ENCODE results near the gene PTEN.

Gene PTEN

GRCh38 chr10:87920538-87920937 is 57.1 kb downstream of the PTEN start:
- DNase-seq (ENCODE audit: low read depth) = no peak

GRCh38 chr10:87921931-87922688 is 58.7 kb downstream of the PTEN start:
- no peak for DNase-seq (ENCODE audit: low read depth)

GRCh38 chr10:87923233-87923632 is 59.8 kb downstream of the PTEN start:
- no peak for DNase-seq (ENCODE audit: low read depth)

- DNase-seq (ENCODE audit: low read depth) = no peak
Measured at GRCh38 chr10:87925570-87925969, 62.1 kb downstream of the PTEN start.

- no peak for DNase-seq (ENCODE audit: low read depth)
Measured at GRCh38 chr10:87927091-87927490, 63.7 kb downstream of the PTEN start.

- DNase-seq (ENCODE audit: low read depth) = no peak
Measured at GRCh38 chr10:87928996-87929395, 65.6 kb downstream of the PTEN start.

- no peak for DNase-seq (ENCODE audit: low read depth)
Measured at GRCh38 chr10:87930141-87930540, 66.7 kb downstream of the PTEN start.

- DNase-seq (ENCODE audit: low read depth) = no peak
Measured at GRCh38 chr10:87930934-87931835, 67.8 kb downstream of the PTEN start.

GRCh38 chr10:87931836-87932230 is 68.4 kb downstream of the PTEN start:
- DNase-seq (ENCODE audit: low read depth) = no peak

GRCh38 chr10:87935290-87936141 is 72.1 kb downstream of the PTEN start:
- DNase-seq (ENCODE audit: low read depth) = no peak

- DNase-seq (ENCODE audit: low read depth) = no peak
Measured at GRCh38 chr10:87940210-87940609, 76.8 kb downstream of the PTEN start.

- DNase-seq (ENCODE audit: low read depth) = no peak
Measured at GRCh38 chr10:87942884-87943527, 79.6 kb downstream of the PTEN start.

- DNase-seq (ENCODE audit: low read depth) = no peak
Measured at GRCh38 chr10:87945984-87946383, 82.6 kb downstream of the PTEN start.

- DNase-seq (ENCODE audit: low read depth) = no peak
Measured at GRCh38 chr10:87952612-87953011, 89.2 kb downstream of the PTEN start.

- DNase-seq (ENCODE audit: low read depth) = no peak
Measured at GRCh38 chr10:87956055-87956454, 92.6 kb downstream of the PTEN start.

GRCh38 chr10:87957702-87958101 is 94.3 kb downstream of the PTEN start:
- DNase-seq (ENCODE audit: low read depth) = no peak

- DNase-seq (ENCODE audit: low read depth) = no peak
Measured at GRCh38 chr10:87960230-87960629, 96.8 kb downstream of the PTEN start.

GRCh38 chr10:87961314-87961713 is 97.9 kb downstream of the PTEN start:
- DNase-seq (ENCODE audit: low read depth) = no peak

- DNase-seq (ENCODE audit: low read depth) = no peak
Measured at GRCh38 chr10:87966459-87966858, 103.0 kb downstream of the PTEN start.

GRCh38 chr10:87973635-87974034 is 110.2 kb downstream of the PTEN start:
- no peak for DNase-seq (ENCODE audit: low read depth)

- DNase-seq (ENCODE audit: low read depth) = no peak
Measured at GRCh38 chr10:87974130-87974529, 110.7 kb downstream of the PTEN start.

GRCh38 chr10:87974769-87975168 is 111.3 kb downstream of the PTEN start:
- no peak for DNase-seq (ENCODE audit: low read depth)

All from stimulated activated CD8-positive, alpha-beta memory T cell treated with anti-CD3 and anti-CD28 coated beads, Interleukin-12 subunit alpha, Interleukin-12 subunit beta, amount 100 ng/mL, for 4 hours (primary cell).